Measurements from ENCODE around the gene ID4.

GRCh38 chr6:19841181-19841580, 4.0 kb downstream of the ID4 start:
- TF ChIP-seq POLR2AphosphoS5 (IDR thresholded peaks at IDR 0.05; ENCODE audit: low read depth, low read length) (no peak), SAP30 (IDR thresholded peaks at IDR 0.05; ENCODE audit: insufficient read depth, insufficient replicate concordance, low read length) (no peak), CTCF (IDR thresholded peaks at IDR 0.05; ENCODE audit: control extremely low read depth in 1 of 3, insufficient read depth in 1 of 3, low read depth in 1 of 3, low read length in 3 of 3) (no peak), SIN3A (conservative IDR thresholded peaks at IDR 0.05 in 1 of 2, IDR thresholded peaks at IDR 0.05 in 1 of 2; ENCODE audit: low read depth in 1 of 2, low read length in 2 of 2) (no peak), EGR1 (IDR thresholded peaks at IDR 0.05; ENCODE audit: borderline replicate concordance, low read depth, low read length) (no peak), POLR2A (IDR thresholded peaks at IDR 0.05; ENCODE audit: control extremely low read depth in 1 of 2, low read depth in 2 of 2, low read length in 2 of 2) (no peak), YY1 (IDR thresholded peaks at IDR 0.05; ENCODE audit: low read depth, low read length) (no peak), EZH2 (IDR thresholded peaks at IDR 0.05; ENCODE audit: low read depth, low read length, severe bottlenecking) (no peak), JUND (IDR thresholded peaks at IDR 0.05; ENCODE audit: low read length) (no peak), CHD2 (IDR thresholded peaks at IDR 0.05; ENCODE audit: low read length) (no peak)

Measured in H1 (cell line).